HepG2 (cell line): ENCODE measurements around the gene RUSF1. TPM values are rescaled to one million over a fixed set of nuclear protein-coding genes. Genes with fewer than 3 reads are reported as not detected.

Experiments used
- ATF1 ChIP-seq: IDR thresholded peaks from 2 replicates; pipeline ENCODE4 v1.6.1; 2016; ENCODE audit warnings: mild to moderate bottlenecking, control low read depth
- BCL6 ChIP-seq: IDR thresholded peaks from 2 replicates; pipeline ENCODE4 v1.6.1; 2016; ENCODE audit warnings: missing genetic modification reagents, missing compliant biosample characterization
- BRD4 ChIP-seq: sonication (generic); formaldehyde crosslinking; IDR thresholded peaks from 2 replicates; pipeline ENCODE4 v1.4.0; 2020; ENCODE audit warnings: missing genetic modification reagents
- CSRNP1 ChIP-seq: sonication (generic); formaldehyde crosslinking; IDR thresholded peaks from 2 replicates; pipeline ENCODE4 v1.8.1; 2023; ENCODE audit warnings: mild to moderate bottlenecking, missing genetic modification reagents
- IRF9 ChIP-seq: sonication (generic); formaldehyde crosslinking; IDR thresholded peaks from 2 replicates; pipeline ENCODE4 v1.8.0; 2022; ENCODE audit warnings: missing genetic modification reagents, mild to moderate bottlenecking, borderline replicate concordance
- ISL2 ChIP-seq: sonication (generic); formaldehyde crosslinking; IDR thresholded peaks from 2 replicates; pipeline ENCODE4 v1.5.0; 2020; ENCODE audit warnings: missing genetic modification reagents
- KDM6A ChIP-seq: IDR thresholded peaks from 2 replicates; pipeline ENCODE4 v1.6.1; 2016; ENCODE audit warnings: low read depth
- MAFF ChIP-seq: IDR thresholded peaks from 2 replicates; pipeline ENCODE4 v1.6.1; 2011; ENCODE audit warnings: low read depth, low read length, improper control_type of control experiment
- MED13 ChIP-seq: sonication (generic); formaldehyde crosslinking; IDR thresholded peaks from 2 replicates; pipeline ENCODE4 v1.5.0; 2020; ENCODE audit warnings: missing genetic modification reagents
- RBFOX2 ChIP-seq: fragments of 200-400 bp; formaldehyde crosslinking; IDR thresholded peaks from 2 replicates; pipeline ENCODE4 v1.6.1; 2017; ENCODE audit warnings: low read depth, mild to moderate bottlenecking, low read length
- SATB2 ChIP-seq: sonication (generic); formaldehyde crosslinking; IDR thresholded peaks from 2 replicates; pipeline ENCODE4 v1.5.0; 2020; ENCODE audit warnings: missing genetic modification reagents
- SETDB1 ChIP-seq: sonication (generic); formaldehyde crosslinking; IDR thresholded peaks from 2 replicates; pipeline ENCODE4 v1.5.1; 2020; ENCODE audit warnings: missing genetic modification reagents, mild to moderate bottlenecking, borderline replicate concordance
- TERF1 ChIP-seq: sonication (generic); formaldehyde crosslinking; IDR thresholded peaks from 2 replicates; pipeline ENCODE4 v1.8.0; 2022; ENCODE audit warnings: mild to moderate bottlenecking, missing genetic modification reagents, moderate library complexity
- TFE3 ChIP-seq: IDR thresholded peaks from 2 replicates; pipeline ENCODE4 v1.6.1; 2016
- ZKSCAN8 ChIP-seq: IDR thresholded peaks from 2 replicates; pipeline ENCODE4 v1.6.1; 2016; ENCODE audit warnings: borderline replicate concordance, missing genetic modification reagents, missing compliant biosample characterization
- ZNF101 ChIP-seq: sonication (generic); formaldehyde crosslinking; IDR thresholded peaks from 2 replicates; pipeline ENCODE4 v1.4.0; 2020; ENCODE audit warnings: mild to moderate bottlenecking, low read depth, missing genetic modification reagents, borderline replicate concordance
- ZNF383 ChIP-seq: sonication (generic); formaldehyde crosslinking; IDR thresholded peaks from 2 replicates; pipeline ENCODE4 v1.4.0; 2020; ENCODE audit warnings: missing genetic modification reagents, mild to moderate bottlenecking, borderline replicate concordance
- ZNF414 ChIP-seq: sonication (generic); formaldehyde crosslinking; IDR thresholded peaks from 2 replicates; pipeline ENCODE4 v1.5.0; 2020; ENCODE audit warnings: missing genetic modification reagents
- ZNF564 ChIP-seq: sonication (generic); formaldehyde crosslinking; IDR thresholded peaks from 2 replicates; pipeline ENCODE4 v1.8.1; 2023; ENCODE audit warnings: mild to moderate bottlenecking, missing genetic modification reagents
- ZNF605 ChIP-seq: sonication (generic); formaldehyde crosslinking; IDR thresholded peaks from 2 replicates; pipeline ENCODE4 v1.8.0; 2022; ENCODE audit warnings: mild to moderate bottlenecking, missing genetic modification reagents
- ZNF703 ChIP-seq: sonication (generic); formaldehyde crosslinking; IDR thresholded peaks from 2 replicates; pipeline ENCODE4 v1.5.1; 2020; ENCODE audit warnings: missing genetic modification reagents, mild to moderate bottlenecking, moderate library complexity, borderline replicate concordance
- ZNF766 ChIP-seq: sonication (generic); formaldehyde crosslinking; IDR thresholded peaks from 2 replicates; pipeline ENCODE4 v1.5.0; 2020; ENCODE audit warnings: missing genetic modification reagents, borderline replicate concordance
- ZNF879 ChIP-seq: sonication (generic); formaldehyde crosslinking; IDR thresholded peaks from 2 replicates; pipeline ENCODE4 v1.8.1; 2023; ENCODE audit warnings: missing genetic modification reagents
- polyA plus RNA-seq, 8 experiments: library from polyadenylated mRNA; depleted of rRNA in 3 of 8; stranded (reverse) in 7 of 8; unstranded in 1 of 8; fragments of >200 nt; fragmentation: Illumina TruSeq in 4 of 8; extraction: Trizol in 4 of 8; gene quantifications; 2 replicates each; pipeline versions ENCODE4 v1.2.1 to v1.2.3, GENCODE V29; 2011 to 2016; ENCODE audit warnings: low read depth in 4 of 8, missing spikeins in 1 of 8, mixed read lengths in 1 of 8; ENCODE audit not compliant: insufficient read depth in 1 of 8
- total RNA-seq, 5 experiments: library from RNA; depleted of rRNA; stranded (reverse); fragments of >200 nt; fragmentation: Illumina TruSeq; extraction: Trizol; gene quantifications; 2 replicates each; pipeline ENCODE4 v1.2.3, GENCODE V29; 2016; ENCODE audit warnings: low read depth in 1 of 5

Gene RUSF1
- total and polyA plus RNA-seq, 2 of the 13 experiments (the other 11 are each of a cell fraction or from before 2014, with no cell fraction given): 40.8 to 50.2 TPM

- TF ChIP-seq KDM6A (0 out of 2 replicates have a peak, but pooled peaks have one; percentile 22), ZNF605 (peak; percentile 95), ZNF101 (CRISPR knock-in tag) (no peak), ATF1 (CRISPR knock-in tag) (no peak), SETDB1 (CRISPR knock-in tag) (no peak), RBFOX2 (0 out of 2 replicates have a peak, but pooled peaks have one; percentile 23), ZNF383 (0 out of 2 replicates have a peak, but pooled peaks have one; percentile 15), SATB2 (CRISPR knock-in tag) (no peak), ZKSCAN8 (CRISPR knock-in tag) (peak; percentile 81; the same call in 1 of the 2 replicates), BRD4 (CRISPR knock-in tag) (peak; percentile 63; the same call in 1 of the 2 replicates), ZNF414 (CRISPR knock-in tag) (peak; percentile 94), IRF9 (CRISPR knock-in tag) (no peak), ZNF766 (CRISPR knock-in tag) (peak; percentile 53; the same call in 1 of the 2 replicates), TERF1 (CRISPR knock-in tag) (0 out of 2 replicates have a peak, but pooled peaks have one; percentile 16), ZNF564 (CRISPR knock-in tag) (peak; percentile 96; the same call in 1 of the 2 replicates), MED13 (CRISPR knock-in tag) (no peak; the same call in 1 of the 2 replicates), TFE3 (CRISPR knock-in tag) (peak; percentile 84), CSRNP1 (CRISPR knock-in tag) (peak; percentile 93), ZNF879 (no peak), MAFF (no peak), ISL2 (peak; percentile 80), BCL6 (CRISPR knock-in tag) (peak; percentile 92), ZNF703 (0 out of 2 replicates have a peak, but pooled peaks have one; percentile 80)
These were observed 49.9 kb downstream of the RUSF1 start (continued) for GRCh38 chr16:31458073-31458843.
